ENCODE data around the gene CCL1. TPM values are rescaled to one million over a fixed set of nuclear protein-coding genes. Genes with fewer than 3 reads are reported as not detected.

Gene CCL1
- total RNA-seq, 1 donor from 2014 or later = not detected

GRCh38 chr17:34351096-34351495, 11.9 kb downstream of the CCL1 start:
- FAIRE-seq = no peak

GRCh38 chr17:34349751-34350150, 13.3 kb downstream of the CCL1 start:
- no peak for FAIRE-seq
- H3K9me3 Mint-ChIP-seq (ENCODE audit: unreplicated experiment) = peaks cover 7% of the 10 kb centered on the region

More at GRCh38 chr17:34351096-34351495, 11.9 kb downstream of the CCL1 start:
- Histone ChIP-seq H3K79me2 (ENCODE audit: insufficient read depth, low read length) (no peaks in the 10 kb centered on the region), H3K4me2 (ENCODE audit: low read length) (no peak overlapping the region), H4K20me1 (ENCODE audit: insufficient read depth, low read length) (no peaks in the 10 kb centered on the region), H3K27me3 (ENCODE audit: insufficient read depth, low read length) (peaks cover 3% of the 10 kb centered on the region), H3K27ac (ENCODE audit: low read depth, low read length) (no peak overlapping the region), H3K36me3 (ENCODE audit: insufficient read depth, low read length) (no peaks in the 10 kb centered on the region), H3K9ac (ENCODE audit: low read length) (no peak overlapping the region), H3K4me1 (ENCODE audit: insufficient read depth, low read length) (no peaks in the 10 kb centered on the region), H3K9me3 (ENCODE audit: insufficient read depth, low read depth, low read length) (no peaks in the 10 kb centered on the region), H3K4me3 (ENCODE audit: insufficient read depth, low read depth, low read length) (no peak overlapping the region), H2AFZ (ENCODE audit: low read depth, low read length) (no peak overlapping the region)
- no peak for TF ChIP-seq EZH2 (IDR thresholded peaks at IDR 0.05; ENCODE audit: insufficient read depth, low read length)
- TF ChIP-seq CTCF (IDR thresholded peaks at IDR 0.05; ENCODE audit: insufficient read depth, low read depth, low read length) = no peak
- no peak overlapping the region for H3K27ac Mint-ChIP-seq (ENCODE audit: unreplicated experiment)
- no peak for DNase-seq (ENCODE audit: low read depth)
- no peak overlapping the region for H3K4me3 Mint-ChIP-seq (ENCODE audit: unreplicated experiment)
- peaks cover 12% of the 10 kb centered on the region for H3K27me3 Mint-ChIP-seq (ENCODE audit: low read depth, unreplicated experiment)
- H3K36me3 Mint-ChIP-seq (ENCODE audit: low read depth, unreplicated experiment) = no peaks in the 10 kb centered on the region
- H3K9me3 Mint-ChIP-seq (ENCODE audit: unreplicated experiment) = peaks cover 7% of the 10 kb centered on the region
- H3K4me1 Mint-ChIP-seq (ENCODE audit: low read depth, unreplicated experiment) = no peaks in the 10 kb centered on the region

More at GRCh38 chr17:34349751-34350150, 13.3 kb downstream of the CCL1 start:
- Histone ChIP-seq H3K36me3 (ENCODE audit: insufficient read depth, low read length) (no peaks in the 10 kb centered on the region), H3K4me3 (ENCODE audit: insufficient read depth, low read depth, low read length) (no peak overlapping the region), H3K27ac (ENCODE audit: low read depth, low read length) (no peak overlapping the region), H4K20me1 (ENCODE audit: insufficient read depth, low read length) (no peaks in the 10 kb centered on the region), H3K9ac (ENCODE audit: low read length) (no peak overlapping the region), H3K4me2 (ENCODE audit: low read length) (no peak overlapping the region), H3K79me2 (ENCODE audit: insufficient read depth, low read length) (no peaks in the 10 kb centered on the region), H3K27me3 (ENCODE audit: insufficient read depth, low read length) (peaks cover 3% of the 10 kb centered on the region), H3K9me3 (ENCODE audit: insufficient read depth, low read depth, low read length) (no peaks in the 10 kb centered on the region), H3K4me1 (ENCODE audit: insufficient read depth, low read length) (no peaks in the 10 kb centered on the region), H2AFZ (ENCODE audit: low read depth, low read length) (no peak overlapping the region)
- no peak for DNase-seq (ENCODE audit: low read depth)
- no peak for TF ChIP-seq CTCF (IDR thresholded peaks at IDR 0.05; ENCODE audit: insufficient read depth, low read depth, low read length)
- no peak for TF ChIP-seq EZH2 (IDR thresholded peaks at IDR 0.05; ENCODE audit: insufficient read depth, low read length)
- no peaks in the 10 kb centered on the region for H3K36me3 Mint-ChIP-seq (ENCODE audit: low read depth, unreplicated experiment)
- peaks cover 8% of the 10 kb centered on the region for H3K27me3 Mint-ChIP-seq (ENCODE audit: low read depth, unreplicated experiment)
- H3K27ac Mint-ChIP-seq (ENCODE audit: unreplicated experiment) = no peak overlapping the region
- H3K4me3 Mint-ChIP-seq (ENCODE audit: unreplicated experiment) = no peak overlapping the region
- no peaks in the 10 kb centered on the region for H3K4me1 Mint-ChIP-seq (ENCODE audit: low read depth, unreplicated experiment)

Measured in astrocyte (in vitro differentiated cells and primary cell).